ENCODE measurements around the gene UPK1A.
"Not testable (repeated sequence)": the region's sequence is repeated elsewhere in the genome, so short reads cannot be mapped to it uniquely, and the experiment has no call there.

UPK1A gene

DNA sequence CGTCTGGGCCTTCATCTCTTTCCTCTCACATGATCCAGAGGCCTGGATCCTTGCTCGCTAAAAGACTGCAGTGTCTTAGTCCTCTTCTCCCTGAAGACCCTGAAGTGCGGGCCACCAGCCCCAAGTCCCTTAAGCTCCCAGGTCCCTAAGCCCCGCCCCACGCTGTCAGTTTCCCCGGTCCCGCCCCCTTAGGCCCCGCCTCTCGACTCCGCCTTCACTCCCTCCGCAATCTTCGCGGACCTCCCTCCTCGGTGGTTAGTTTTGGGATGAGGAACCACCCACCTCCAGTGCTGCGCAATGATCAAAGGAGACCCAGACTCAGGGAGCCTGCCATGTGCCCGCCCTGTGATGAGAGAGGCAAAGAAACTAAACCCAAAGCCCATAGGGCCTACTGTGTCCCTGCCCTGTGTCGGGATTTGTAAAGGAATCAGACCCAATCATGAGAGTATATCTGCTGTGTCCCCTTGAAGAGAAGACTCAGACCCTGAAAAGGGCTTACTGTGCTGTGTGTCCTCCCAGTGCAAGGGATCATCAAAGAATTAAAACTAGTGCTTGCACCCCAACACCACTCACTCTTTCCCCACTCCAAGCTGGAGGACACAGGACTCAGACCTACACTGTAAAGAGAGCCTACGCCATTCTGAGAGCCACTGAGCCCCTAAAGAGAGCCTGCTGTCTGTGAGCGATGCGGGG, 21.2 kb upstream of the UPK1A start:
- peak; percentile 62 for DNase-seq (ENCODE audit: low spot score)

DNA sequence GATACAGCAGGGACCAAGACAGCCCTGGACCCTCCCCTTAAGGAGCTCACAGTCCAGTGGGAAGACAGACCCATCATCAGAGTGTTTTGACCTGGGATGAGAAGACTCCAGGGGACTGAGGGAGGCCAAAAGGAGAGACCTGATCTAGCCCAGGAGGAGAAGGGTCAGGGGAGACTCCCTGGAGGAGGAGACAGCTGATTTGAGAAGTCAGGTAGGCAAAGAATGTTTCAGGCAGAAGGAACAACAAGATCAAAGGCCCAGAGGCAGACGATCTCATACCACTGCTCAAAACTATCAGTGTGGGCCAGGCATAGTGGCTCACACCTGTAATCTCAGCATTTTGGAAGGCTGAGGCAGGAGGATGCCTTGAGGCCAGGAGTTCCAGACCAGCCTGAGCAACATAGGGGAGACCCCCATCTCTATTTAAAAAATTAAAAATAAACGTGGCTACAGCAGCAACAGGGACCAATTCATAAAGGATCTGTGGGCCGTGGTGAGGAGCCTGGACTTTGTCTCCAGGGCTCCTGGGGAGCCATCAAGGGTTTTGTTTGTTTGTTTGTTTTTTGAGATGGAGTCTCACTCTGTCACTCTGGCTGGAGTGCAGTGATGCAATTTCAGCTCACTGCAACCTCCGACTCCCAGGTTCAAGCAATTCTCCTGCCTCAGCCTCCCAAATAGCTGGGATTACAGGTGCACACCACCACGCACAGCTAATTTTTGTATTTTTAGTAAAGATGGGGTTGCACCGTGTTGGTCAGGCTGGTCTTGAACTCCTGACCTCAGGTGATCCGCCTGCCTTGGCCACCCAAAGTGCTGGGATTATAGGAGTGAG, 20.4 kb upstream of the UPK1A start:
- DNase-seq (ENCODE audit: low spot score): no peak

DNA sequence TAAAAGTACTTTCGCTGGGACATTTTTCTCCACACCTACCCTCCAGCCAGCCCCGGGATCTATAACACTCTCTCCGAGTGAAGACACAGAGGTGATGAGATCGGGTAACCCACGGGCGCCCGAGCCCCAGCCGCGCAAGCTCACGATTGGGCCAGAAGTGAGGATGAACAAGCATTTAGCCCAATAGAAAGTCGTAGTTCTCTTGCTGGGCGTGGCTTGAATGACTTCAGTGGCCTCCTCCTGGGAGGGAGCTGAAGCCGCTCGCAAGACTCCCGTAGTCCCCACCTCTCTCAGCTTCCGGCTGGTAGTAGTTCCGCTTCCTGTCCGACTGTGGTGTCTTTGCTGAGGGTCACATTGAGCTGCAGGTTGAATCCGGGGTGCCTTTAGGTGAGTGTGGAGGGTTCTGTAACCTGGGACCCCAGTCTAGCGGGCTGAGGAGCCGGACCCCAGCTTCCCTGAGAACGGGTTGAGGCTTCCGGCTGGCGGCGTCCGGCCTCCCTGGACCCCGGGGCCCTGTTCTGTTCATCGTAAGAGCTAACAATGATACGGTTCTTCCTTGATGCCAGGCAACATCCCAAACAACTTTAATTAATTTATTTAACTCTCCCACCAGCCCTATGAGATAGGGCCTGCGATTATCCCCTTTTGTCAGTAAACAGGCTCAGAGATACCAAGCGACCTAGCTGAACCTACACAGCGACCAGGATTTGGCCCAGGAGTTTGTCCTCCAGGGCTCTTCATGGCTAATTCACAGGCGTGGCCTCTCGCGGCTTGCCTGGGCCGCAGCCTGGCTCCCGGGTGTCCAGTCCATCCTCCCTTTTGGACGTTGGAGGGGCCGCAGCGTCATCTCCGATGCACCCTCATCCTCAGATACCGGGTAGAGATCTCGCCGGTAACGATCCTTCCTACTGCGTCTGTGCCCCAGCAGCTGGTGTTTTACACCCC, 18.0 kb upstream of the UPK1A start, which contains the start of gene COX6B1:
COX6B1 (plus strand) TSS at position 307 of the 945 bp plus-strand sequence. CDS start 2,921 bp downstream, outside the sequence.
- peak; percentile 95 for DNase-seq (ENCODE audit: low spot score)

DNA sequence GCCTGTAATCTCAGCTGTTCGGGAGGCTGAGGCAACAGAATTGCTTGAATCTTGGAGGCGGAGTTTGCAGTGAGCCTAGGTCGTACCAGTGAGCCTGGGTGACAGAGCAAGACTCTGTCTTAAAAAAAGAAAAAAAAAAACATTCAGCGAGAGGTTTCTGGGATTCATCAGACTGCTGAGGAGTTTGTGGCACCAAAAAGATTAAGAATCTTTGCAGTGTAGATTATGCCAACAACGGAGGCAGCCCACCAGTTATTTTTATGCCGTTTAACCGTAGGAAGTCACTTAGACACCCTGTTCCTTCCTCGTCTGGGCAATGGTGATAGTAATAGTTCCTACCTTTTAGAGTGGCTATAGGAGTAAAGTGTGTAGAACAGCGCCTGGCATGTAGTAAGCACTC, 15.7 kb upstream of the UPK1A start:
- no peak for DNase-seq (ENCODE audit: low spot score)

DNA sequence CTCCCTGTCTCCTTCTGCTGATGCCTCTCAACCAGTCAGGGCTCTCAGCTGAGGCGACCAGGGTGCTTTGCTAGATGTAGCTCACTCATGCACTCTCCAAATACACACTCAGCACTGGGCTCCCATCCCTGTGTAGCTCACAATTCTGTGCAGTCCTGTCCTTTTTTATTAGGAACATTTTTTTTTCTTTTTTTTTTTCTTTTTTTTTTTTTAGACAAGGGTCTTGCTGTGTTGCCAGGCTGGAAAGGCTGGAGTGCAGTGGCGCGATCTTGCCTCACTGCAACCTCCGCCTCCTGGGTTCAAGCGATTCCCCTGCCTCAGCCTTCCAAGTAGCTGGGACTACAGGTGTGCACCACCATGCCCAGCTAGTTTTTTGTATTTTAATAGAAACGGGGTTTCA, 11.5 kb upstream of the UPK1A start:
- DNase-seq (ENCODE audit: low spot score): not testable (repeated sequence)

DNA sequence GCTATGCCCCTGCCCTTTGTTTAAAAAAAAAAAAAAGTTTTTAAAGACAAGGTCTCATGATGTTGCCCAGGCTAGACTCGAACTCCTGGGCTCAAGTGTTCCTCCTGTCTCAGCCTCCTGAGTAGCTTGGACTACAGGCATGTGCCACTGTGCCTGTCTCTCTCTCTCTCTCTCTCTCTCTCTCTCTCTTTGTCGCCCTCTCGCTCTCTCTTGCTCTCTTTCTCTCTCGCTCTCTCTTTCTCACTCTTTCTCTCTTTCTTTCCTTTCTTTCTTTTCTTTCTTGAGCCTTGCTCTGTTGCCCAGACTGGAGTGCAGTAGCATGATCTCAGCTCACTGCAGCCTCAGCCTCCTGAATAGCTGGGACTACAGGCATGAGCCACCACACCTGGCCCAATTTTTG, 10.7 kb upstream of the UPK1A start:
- DNase-seq (ENCODE audit: low spot score): no peak

DNA sequence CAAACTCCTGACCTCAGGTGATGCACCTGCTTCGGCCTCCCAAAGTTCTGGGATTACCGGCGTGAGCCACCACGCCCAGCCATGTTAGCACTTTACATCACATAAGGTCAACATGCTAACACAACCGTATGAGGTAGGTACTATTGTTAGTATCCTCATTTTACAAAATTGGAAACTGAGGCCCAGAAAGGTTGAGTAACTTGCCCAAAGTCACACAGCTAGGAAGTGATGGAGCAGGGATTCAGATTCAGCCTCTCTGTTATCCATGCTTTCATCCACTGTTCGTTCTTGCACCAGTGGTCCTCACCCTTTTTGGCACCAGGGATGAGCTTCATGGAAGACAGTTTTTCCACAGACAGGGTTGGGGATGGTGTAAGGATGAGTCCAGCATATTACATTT, 9.6 kb upstream of the UPK1A start:
- no peak for DNase-seq (ENCODE audit: low spot score)

DNA sequence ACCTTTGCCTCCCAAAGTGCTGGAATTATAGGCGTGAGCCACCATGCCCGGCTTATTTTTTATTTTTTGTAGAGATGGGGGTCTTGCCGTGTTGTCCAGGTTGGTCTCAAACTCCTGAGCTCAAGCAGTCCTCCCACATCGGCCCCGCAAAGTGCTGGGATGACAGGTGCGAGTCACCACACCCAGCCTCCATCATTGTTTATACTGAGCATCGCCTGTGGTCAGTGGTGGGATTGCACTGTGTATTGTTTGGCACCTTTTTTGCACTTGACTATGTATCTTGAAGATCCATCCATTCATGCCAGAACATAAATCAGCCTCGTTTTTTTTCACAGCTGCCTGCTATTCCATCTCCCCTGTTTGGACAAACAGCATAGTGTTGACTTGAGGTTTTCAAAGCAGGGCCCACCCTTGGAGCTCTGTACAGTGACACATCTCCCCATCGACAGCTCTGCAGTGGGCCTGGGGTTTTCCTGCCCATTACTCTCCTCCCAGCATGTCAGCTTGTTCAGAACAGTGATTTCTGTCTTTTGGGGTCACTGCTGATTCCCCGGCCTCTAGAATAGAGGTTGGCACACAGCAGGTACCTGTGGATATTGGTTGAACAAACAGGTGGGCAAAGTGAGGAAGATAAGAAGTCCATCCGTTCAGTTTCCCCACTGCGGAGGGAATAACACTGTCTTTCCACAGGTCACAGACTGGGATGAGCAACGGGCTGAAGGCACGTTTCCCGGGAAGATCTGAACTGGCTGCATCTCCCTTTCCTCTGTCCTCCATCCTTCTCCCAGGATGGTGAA, 8.2 kb upstream of the UPK1A start:
- DNase-seq (ENCODE audit: low spot score): no peak

DNA sequence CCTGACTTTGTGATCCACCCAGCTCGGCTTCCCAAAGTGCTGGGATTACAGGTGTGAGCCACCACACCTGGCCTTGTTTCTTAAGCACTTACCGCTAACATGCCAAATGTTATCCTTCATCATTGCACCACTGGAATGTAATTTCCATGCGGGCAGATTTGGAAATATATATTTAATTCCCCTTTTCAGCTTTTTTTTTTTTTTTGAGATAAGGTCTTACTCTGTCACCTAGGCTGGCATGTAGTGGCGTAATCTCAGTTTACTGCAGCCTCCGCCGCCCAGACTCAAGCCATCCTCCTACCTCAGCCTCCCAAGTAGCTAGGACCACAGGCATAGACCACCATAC, 4.3 kb upstream of the UPK1A start:
- no peak for DNase-seq (ENCODE audit: low spot score)

DNA sequence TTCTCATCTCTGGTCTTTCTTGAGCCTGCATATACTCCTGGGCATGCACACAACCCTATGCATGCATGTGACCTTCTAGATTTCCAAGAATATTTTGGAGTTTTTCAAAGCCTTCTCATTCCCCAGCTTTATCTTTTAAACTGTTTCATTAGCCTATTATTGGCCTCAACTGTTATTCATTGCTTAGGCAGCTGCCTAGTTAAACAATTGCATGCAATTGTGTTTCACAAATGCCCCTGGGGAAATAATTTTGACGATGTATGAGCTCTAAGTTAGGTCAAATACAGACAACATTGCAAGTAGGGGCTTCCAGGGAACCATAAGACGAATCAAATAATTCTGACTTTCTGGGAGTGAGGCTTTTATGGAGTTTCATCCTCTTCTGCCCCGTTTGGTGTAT, 2.3 kb upstream of the UPK1A start:
- no peak for DNase-seq (ENCODE audit: low spot score)

DNA sequence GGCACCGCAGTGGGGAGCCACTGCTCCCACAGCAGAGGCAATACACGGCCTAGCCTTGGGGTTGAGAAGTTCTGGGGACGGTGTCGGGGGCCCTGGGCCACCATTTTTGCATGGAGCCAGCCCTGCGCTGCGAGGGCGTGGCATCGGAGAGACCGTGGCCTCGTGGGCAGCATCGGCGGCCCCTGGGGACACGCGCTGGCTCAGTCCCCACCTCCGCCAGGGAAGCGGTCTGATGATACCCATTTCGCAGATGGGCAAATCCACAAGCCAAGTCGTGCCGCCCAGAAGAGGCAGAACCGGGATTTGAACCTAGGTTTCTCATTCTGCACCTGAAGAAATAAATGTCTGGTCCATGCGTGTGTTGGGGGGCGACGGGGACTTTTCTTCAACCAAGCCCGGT, 1.2 kb upstream of the UPK1A start:
- no peak for DNase-seq (ENCODE audit: low spot score)

DNA sequence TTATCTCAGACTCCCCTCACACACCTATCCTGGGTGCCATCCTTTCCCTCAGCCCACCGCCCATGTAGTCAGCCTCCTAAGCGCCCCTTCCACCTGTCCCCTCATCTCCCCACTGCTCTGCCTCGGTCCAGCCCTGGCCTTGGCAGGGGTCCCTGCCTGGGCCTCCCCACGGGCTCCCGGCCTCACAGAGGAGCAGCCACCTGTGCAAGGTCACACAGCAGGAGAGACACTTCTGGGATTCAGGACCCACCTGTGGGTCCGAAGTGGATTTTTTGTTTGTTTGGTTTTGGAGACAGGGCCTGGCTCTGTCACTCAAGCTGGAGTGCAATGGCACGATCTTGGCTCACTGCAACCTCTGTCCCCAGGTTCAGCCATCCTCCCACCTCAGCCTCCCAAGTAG, 713 bp upstream of the UPK1A start:
- no peak for DNase-seq (ENCODE audit: low spot score)

DNA sequence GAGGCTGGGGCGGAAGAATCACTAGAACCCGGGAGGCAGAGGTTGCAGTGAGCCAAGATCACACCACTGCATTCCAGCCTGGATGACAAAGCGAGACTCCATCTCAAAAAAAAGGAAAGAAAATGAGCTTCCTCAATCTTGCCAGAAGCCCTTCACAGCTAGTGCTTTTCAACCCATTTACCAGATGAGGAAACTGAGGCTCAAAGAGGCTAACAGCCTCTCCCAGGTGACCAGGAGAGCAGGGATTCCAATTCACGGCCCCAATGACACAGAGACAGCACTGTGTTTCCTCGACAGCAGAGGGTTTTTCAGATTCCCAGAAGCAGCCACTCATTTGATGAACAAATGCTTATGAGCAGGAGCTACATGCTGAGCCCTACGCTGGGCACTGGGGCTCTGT, 3.2 kb downstream of the UPK1A start:
- DNase-seq (ENCODE audit: low spot score): no peak

DNA sequence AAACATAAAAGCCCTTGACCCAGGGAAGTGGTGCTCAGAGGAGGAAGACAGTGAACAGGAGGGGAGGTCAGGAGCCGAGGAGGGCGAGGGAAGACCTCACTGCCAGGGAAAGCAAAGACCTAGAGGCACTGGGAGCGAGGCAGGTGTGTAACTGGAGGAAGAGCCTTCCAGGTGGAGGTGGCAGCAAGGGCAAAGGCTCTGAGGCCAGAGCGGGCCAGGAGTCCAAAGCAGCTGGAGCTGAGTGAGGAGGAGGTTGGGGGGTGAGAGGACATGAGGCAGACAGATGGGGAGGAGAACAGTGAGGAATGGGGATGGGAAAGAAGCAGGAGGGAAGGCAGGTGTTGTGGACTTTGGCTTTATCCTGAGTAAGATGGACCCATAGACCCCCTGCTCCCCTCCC, 3.7 kb downstream of the UPK1A start:
- DNase-seq (ENCODE audit: low spot score): no peak

DNA sequence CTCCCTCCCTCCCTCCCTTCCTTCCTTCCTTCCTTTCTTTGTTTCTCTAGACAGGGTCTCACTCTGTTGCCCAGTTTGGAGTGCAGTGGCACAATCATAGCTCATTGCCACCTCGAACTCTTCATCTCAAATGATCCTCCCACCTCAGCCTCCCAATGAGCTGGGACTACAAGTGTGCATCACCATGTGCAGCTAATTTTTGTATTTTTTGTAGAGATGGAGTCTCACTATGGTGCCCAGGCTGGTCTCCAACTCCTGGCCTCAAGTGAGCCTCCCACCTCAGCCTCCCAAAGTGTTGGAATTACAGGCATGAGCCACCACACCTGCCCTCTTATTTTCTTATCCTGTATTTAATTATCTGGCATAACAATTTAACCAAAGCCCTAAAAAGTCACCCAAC, 4.4 kb downstream of the UPK1A start:
- DNase-seq (ENCODE audit: low spot score): no peak

DNA sequence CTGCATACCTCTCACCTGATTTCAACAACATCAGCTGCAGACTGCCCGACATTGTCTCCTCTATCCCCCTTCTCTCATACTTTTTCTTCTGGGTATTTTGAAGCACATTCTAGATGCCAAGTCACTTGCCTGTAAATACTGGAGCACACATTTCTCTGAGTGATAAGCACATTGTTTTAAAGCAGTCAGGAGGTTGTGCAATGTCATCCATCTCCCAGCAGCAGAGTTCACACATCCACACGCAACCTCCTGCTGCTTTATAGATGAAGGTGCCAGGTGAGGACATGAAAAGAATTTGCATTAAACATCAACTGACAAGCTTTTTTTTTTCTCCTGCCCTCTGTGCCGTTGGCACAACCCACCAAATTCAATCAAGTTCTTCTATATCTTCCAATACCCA, 5.5 kb downstream of the UPK1A start:
- DNase-seq (ENCODE audit: low spot score): no peak

DNA sequence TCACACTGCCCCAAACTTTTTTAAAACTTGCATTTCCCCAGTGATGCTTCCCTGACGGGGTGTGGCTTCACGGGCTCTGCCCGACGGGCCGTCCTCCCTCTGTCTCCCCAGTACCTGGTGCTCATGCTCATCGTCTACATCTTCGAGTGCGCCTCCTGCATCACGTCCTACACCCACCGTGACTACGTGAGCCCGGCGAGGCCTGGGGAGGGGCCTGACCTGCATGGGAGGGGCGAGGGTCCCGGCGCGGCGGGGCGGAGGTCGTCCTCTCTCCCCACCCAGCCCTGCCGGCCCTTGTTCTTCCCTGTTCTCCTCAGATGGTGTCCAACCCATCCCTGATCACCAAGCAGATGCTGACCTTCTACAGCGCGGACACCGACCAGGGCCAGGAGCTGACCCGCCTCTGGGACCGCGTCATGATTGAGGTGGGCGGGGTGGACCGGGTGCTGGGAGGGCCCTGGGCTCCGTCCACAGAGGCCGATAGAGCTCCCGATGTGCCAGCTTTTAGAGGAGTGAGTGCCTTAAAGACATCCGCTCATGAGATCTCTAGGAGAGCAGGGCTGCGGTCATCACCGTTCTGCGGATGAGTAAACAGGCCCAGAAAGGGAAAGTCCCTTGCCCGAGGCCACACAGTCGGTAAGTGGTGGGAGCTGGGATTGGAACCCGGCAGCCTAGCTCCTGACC, 6.9 kb downstream of the UPK1A start:
- peak; percentile 27 for DNase-seq (ENCODE audit: low spot score)

DNA sequence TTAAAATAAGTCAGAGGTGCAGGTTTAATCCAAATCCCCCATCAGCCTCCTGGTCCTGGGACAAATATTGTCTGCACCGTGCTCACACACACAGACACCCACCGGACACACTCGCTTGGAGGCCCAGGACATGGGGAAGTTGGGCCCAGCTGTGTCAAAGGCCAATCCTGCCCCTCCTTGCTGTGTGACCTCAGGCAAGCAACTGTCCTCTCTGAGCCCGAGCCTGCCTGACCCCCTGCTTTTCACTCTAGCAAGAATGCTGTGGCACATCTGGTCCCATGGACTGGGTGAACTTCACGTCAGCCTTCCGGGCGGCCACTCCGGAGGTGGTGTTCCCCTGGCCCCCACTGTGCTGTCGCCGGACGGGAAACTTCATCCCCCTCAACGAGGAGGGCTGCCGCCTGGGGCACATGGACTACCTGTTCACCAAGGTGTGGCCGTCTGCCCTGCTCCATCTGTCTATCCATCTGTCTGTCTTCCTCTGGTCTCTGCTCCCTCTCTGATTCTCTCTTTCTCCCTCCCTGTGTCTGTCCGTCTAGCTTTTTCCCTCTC, 9.3 kb downstream of the UPK1A start:
- DNase-seq (ENCODE audit: low spot score): no peak

DNA sequence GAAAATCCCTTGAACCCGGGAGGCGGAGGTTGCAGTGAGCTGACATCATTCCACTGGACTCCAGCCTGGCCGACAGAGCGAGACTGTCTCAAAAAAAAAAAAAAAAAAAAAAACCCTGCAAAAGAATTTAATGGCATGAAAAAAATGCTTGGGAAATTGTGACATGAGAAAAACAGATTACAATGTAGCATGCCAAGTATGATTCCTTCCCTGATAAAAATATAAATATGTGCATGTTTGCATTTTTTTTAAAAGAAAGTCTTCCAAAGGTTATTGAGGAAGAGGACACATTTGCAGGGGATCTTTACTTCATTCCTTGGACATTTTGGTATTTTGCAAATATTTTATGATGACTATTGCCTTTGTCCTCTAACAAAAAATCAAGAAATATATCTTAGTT, 23.5 kb downstream of the UPK1A start:
- no peak for DNase-seq (ENCODE audit: low spot score)

DNA sequence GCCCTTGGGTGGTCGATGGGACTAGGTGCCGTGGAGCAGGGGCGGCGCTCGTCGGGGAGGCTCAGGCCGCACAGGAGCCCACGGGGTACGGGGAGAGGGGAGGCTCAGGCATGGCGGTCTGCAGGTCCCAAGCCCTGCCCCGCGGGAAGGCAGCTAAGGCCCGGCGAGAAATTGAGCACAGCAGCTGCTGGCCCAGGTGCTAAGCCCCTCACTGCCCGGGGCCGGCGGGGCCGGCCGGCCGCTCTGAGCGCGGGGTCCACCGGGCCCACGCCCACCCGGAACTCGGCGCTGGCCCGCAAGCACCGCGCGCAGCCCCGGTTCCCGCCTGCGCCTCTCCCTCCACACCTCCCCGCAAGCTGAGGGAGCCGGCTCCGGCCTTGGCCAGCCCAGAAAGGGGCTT, 24.8 kb downstream of the UPK1A start:
- not testable (repeated sequence) for DNase-seq (ENCODE audit: low spot score)

DNA sequence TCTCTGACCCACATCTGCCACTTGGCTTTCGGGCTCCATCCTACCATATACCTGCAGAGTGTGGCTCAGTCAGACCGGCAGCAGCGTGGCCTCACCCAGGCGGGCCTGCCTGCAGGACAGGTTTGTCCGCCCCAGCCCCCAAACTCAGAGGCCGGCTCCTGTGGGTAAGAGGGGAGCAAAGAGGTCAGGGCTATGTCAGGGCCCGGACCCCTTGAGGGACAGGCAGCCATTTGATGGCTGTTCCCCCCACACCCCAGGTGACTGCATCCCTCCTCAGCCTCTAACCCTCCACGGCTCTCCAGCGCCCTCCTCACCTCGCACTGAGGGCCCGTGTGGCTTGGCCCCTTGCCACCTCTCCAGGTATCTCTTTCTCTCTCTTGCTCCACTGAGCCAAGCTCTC, 25.7 kb downstream of the UPK1A start:
- no peak for DNase-seq (ENCODE audit: low spot score)
